ENCODE results near the gene KCTD15.

Gene KCTD15

DNA sequence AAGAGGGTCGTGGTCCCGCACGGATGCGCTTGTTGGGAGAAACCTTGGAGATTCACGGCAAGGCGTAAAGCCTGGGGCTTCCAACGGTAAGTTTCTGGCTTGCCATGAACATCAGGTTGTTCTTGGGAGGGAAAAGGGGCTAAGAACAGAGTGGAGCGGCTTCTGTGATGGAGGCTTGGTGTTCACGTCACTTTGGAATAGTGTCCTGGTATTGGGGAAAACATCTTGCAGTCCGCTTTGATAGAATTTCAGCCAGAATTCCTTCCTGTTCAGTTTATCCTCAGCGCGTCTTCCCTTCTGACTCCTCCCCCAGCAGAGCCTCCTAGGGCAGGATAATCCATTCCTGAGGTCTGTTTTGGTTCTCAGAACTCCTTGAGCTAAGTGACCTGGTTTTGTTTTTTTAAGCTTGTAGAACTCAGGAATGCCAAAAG lies 2.0 kb downstream of the KCTD15 start:
- DNase-seq = peak; percentile 75

DNA sequence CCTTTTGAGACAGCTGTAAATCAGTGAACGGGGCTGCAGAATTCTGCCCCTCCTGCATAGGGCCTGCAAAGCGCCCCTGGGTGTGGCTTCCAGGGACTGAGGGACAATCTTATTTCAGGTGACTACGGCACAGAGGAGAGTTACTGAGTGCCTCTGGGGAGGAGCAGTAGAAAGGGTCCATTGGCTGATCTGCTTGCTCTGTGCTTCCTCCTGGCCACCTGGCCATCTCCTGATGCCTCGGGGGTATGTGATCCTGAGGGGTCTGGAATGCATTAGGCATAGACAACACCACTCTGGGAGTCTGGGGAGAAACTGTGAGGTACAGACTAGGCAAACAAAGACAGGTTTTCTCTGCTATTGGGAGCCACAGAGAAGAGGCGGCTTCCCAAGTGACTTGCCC lies 2.8 kb downstream of the KCTD15 start:
- no peak for DNase-seq

DNA sequence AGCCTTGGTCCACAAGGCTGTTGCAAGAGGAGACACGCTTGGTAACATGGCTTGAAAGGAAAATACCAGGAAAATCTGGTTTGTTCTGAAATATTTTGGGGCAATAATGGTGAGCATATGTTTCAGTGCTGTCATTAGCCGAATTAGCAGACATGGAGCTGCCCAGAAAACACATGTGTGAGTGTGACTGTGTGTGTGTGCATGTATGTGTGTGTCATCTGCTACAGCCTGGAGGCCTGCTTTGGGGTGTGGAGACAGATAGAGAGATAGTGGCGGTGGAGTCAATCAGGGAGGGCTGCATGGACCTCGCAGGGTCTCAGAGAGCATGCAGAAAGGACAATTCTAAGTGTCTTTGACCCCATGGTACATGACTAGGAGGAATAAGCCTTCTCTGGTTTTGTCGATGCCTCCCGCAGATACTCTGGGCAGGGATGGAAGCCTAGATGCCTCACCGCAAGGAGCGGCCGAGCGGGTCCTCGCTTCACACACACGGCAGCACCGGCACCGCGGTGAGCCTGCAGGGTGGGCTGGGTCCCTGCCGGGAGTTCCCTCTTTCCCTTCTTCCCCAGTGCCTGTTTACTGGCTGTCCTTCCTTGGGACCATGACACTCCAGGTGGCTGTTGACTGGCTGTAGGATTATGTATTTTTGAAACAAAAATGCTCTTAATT lies 3.5 kb downstream of the KCTD15 start:
- peak; percentile 11 for DNase-seq

DNA sequence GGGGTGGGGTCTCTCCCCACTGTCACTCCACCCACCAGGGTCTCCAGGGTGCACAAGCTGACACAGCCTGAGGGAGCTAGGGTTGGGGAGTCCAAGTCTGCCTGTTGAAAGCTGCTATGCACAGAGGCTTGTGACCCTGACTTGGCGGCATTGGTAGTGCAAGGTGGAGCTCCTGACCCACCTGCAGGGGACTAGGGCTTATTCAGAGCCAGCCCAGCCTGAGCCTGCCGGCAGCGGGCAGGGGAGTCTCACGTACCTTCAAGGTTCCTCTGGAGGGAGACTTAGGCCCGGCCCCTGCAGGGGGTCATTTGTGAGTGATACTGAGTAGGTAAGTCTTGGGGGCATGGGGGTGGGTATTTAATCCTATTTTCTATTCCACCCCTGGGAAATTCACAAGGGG lies 4.7 kb downstream of the KCTD15 start:
- DNase-seq = no peak

DNA sequence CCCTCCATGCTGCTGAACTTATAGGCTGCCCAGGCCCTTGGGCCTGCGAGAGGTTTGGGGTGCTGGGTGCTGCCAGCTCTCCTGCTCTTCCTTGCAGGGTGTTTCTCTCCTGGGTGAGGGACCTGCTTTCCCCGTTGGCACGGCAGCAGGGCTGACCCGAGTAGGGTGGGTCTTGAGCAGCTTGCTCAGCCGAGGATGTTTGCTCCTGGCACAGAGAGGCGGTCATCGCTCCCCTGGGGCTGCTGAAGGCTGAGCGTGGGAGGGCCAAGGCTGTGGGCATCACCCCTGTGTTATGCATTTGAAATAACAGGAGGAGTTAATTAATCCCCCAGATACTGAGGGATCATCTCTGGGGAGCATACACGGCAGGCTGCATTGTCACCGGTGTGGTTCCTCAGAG lies 5.3 kb downstream of the KCTD15 start:
- DNase-seq = no peak

DNA sequence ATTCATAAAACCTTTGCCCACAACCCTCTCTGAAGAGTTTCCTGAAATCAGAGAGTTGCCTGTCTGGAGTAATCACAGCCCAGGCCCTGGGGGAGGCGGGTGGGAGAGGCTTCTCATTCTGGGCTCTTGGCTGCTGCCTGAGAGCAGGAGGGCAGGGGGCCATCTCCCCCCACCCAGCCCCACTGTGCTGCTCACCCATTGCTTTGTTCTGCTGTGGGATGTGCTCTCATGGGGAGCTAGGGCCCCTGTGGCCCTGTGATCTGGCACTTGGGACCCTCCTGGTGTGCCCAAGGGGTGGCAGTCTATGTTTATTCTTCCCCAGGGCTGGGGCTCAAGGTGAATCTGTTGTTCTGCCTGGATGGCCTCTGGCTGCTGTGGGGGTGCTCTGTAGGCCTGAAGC lies 6.1 kb downstream of the KCTD15 start:
- DNase-seq = no peak

DNA sequence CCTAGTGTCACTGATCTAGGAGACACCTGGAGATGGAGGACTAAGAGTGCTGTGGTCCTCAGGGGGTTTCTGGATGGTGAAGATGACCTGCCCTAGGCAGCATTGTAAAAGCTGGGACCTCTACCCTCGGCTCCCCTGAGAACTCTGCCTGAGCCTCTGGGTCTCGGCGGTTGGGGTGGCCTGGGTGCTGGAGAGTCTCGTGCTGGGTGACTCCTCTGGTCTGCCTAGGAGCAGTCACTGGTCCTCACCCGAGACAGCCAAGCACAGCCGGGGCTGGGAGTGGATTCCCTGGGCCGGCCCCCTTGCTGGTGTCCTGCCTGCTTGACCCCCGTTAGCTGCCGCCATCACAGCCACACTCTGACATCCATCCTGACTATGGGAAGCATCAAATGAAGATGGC lies 6.7 kb downstream of the KCTD15 start:
- no peak for DNase-seq

DNA sequence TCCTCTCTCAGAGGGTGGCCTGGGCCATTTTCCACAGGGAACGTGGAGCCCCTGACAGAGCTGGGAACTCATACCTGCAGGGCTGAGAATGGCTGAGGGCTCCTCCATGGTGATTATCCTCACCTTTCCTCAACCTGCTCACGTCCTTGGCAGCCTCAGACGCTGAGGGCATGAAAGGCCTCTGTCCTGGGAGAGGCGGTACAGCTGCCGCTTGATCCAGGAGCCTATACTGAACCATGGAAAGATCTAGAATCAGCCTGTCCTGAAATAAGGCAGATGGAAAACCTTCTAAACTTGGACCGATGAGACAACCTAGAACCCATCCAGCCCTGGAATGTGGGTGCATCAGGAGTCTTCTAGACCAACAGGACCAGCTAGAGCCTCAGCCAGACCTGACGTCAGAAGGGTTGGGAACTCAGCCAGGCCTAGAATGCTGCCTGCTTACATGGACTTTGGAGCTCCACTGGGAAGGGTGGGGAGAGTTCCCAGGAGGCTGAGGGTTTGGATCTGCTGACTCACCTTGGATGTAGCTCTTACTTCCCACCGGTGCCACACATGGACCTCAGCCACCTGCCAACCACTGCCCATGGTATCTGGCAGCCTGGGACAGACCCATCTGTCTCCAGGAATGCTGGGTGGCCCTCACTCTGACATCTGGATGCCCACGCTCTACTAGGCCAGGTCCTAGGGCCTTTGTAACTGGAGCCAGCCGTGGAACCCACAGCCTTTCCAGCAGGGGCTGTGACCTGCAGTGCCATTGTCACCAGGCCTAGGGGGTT lies 7.5 kb downstream of the KCTD15 start:
- DNase-seq = no peak

DNA sequence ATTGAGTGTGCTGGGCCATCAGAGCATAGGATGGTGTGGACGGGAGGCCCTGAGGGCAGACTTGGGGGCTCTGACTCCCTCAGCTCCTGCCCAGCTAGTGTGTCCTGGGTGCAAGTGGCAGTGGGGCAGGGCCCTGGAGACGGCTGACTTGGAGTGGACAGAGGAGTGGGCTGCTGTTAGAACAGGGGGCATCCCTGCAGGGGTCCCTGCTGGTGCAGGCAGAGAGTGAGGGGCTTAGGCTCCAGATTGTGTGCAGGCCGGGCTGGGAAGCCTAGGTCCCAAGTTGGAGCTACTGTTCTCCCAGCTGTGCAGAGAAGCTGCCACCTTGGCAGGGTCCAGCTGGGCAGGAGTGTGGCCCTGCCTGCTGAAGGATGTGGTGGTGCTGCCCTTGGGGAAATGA lies 8.6 kb downstream of the KCTD15 start:
- no peak for DNase-seq

DNA sequence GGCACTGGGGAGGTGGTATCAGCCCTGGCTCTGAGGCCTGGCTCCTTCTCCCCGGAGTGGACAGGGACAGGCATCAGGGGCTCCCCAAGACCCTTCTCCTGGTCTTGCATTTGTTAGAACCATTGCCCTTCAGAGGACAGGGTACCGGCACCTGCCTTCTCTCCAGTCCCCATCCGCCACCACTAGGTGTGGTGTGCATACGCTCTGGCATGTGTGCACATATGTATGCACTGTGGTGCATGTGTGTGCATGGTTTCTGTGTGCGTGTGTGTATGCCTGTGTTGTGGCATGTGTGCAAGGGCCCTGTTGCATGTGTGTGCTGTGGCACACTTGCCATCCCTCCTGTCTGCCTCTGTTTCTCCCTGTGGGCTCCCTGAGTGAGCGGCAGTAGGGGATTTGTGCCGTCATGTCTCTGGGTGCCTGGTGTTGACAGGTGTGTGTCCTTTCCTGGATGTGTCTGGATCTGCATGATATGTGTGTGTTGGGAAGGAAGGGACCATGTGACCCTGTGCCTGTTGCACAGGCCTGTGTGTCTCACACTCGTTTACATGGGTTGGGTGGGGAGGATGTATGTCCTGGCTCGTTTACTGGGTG lies 9.3 kb downstream of the KCTD15 start:
- DNase-seq = no peak

DNA sequence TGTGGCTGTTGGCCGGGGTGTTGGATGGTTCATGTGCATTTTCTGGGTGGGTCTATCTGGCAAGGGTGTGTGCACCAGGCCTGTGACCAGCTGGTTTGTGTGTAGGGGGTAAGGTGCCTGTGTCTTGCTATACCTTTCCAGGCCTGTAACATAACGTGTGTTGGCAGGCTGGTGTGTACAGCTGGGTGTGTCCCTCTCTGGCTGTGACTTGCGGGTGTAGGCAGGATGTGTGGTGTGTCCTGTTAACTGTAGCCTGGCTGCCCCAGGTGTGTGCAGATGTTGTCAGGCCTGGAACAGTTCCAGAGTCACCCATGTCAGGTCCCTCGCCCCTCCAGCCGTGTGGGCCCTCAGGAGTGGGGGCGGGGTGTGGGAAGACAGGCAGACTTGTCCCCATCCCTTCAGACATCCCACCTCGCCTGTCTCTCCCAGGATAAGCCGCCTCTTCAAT lies 9.8 kb downstream of the KCTD15 start:
- no peak for DNase-seq

DNA sequence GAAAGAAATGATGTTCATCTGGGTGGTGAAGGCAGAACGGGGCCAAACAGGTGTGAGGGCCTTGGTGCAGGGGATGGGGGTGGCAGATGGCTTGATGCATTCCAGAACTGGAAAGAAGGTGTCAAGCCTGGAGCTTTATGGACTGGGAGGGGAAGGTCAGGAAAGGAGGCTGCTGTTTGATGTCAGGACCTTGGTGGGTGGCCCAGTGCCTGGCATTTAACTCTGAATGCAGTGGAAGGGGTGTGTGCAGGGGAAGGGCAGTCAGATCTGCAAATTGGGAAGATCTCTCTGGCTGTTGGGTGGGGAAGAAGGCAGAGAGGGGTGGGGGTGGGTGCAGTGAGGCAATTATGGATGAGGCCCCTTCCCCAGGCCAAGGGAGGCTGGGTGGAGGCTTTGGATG lies 11.7 kb downstream of the KCTD15 start:
- DNase-seq = no peak

DNA sequence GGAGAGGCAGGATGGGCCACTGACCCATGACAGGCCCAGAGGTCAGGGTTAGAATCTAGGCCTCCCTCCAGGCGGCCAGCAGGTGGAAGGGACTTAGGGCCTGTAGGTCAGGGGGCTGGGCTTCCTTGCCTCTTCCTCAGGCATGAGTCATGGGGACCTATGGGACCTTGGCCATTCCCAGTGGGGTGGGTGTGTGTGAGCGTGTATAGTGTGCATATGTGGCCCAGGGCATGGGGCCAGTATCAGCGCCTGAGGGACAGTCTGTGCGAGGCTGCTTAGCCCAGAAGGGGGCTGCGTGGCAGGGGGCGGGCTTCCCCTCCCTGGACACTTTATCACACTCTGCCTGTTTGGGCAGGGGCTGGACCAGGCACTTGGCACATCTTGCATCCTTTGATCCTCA lies 13.3 kb downstream of the KCTD15 start:
- no peak for DNase-seq

DNA sequence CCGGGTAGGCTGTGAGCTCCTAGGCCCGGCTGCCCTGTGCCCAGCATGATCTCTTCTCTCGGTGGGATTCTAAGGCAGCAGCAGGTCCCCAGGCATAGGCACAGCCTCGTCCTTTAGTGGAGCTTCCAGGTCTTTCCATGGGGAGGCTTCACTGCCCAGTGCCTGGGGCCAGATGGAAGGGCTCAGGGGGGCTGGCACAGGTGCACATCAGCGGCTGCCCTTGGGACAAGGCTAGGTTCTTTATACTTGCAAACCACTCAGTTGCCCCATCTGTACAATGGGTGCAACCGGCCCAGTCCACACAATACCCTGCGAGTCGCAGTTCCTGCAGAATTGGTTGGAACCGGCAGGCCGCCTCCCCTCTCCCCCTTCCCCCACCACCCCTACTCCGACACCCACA lies 14.2 kb downstream of the KCTD15 start:
- DNase-seq = no peak

DNA sequence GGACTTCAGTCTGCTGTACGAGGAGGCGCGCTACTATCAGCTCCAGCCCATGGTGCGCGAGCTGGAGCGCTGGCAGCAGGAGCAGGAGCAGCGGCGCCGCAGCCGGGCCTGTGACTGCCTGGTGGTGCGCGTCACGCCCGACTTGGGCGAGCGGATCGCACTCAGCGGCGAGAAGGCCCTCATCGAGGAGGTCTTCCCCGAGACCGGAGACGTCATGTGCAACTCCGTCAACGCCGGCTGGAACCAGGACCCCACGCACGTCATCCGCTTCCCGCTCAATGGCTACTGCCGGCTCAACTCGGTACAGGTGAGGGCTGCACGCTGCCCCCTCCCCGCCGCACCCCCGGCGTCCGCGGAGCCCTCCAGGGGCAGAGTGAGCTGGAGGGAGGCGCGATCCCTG lies 14.6 kb downstream of the KCTD15 start:
- DNase-seq = no peak

DNA sequence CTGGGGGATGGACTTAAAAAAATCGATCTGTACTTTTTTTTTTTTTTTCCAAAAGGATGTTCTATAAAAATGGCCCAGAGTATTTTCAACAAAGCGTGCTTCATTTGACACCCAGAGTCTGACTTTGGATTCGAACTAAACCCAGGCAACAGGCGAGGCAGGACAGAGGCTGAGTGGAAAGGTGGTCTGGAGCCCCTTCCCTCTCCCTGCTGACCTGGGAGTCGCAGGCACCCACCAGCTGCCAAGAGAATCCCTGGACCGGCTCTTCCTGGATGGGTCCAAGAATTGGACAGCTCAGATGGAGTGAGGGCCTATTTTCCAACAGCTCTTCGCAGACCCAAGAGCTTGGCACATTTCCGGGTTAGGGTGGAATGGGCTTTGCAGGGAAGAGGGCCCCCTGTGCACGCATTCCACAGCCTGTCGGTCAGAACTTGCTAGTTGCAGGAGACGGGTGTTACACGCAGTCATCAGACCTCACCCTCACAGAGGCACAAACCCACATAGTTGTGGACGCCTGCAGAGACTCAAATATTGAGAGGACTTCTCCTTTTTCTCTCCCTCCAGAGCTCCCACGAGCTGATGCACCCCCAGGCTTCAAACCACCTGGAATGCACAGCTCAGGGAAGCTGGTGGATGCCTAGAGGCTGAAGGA lies 15.2 kb downstream of the KCTD15 start:
- DNase-seq = no peak

DNA sequence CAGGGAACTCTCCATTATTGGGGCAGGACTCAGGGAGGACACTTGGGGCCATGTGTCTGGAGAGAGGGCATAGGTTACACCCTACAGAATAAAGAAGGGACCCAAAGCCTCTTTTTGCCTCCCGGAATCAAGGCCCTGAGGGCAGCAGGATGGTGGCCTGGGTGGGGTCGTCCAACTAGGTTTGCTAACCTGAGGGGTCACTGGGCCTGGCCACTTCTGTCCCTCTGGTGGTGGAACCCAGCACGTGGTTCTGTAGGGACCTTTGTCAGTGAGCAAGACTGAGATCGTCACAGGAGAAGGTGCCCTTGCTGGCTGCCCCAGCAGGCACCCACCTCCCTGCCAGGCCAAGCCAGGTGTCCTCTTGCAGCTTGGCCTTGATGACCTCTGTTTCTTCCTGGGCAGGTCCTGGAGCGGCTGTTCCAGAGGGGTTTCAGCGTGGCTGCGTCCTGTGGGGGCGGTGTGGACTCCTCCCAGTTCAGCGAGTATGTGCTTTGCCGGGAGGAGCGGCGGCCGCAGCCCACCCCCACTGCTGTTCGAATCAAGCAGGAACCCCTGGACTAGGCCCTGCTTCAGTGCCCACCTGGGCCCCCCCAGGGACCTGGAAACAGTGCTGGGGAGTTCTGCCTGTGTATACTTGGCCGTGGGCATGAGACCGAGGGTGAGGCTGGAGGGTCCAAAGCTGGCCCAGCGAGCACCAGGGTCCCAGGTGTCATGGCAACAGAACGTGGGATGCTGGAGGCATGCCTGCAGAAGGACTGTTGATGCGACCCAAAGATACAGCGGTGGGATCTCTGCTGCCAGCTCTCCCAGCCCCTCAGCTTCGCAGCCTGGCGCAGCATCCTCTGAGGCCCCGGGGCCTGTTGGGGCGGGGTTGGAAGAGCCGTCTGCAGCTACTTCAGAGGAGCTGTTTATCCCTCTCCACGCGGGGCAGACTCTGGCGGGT lies 16.0 kb downstream of the KCTD15 start:
- DNase-seq = no peak

DNA sequence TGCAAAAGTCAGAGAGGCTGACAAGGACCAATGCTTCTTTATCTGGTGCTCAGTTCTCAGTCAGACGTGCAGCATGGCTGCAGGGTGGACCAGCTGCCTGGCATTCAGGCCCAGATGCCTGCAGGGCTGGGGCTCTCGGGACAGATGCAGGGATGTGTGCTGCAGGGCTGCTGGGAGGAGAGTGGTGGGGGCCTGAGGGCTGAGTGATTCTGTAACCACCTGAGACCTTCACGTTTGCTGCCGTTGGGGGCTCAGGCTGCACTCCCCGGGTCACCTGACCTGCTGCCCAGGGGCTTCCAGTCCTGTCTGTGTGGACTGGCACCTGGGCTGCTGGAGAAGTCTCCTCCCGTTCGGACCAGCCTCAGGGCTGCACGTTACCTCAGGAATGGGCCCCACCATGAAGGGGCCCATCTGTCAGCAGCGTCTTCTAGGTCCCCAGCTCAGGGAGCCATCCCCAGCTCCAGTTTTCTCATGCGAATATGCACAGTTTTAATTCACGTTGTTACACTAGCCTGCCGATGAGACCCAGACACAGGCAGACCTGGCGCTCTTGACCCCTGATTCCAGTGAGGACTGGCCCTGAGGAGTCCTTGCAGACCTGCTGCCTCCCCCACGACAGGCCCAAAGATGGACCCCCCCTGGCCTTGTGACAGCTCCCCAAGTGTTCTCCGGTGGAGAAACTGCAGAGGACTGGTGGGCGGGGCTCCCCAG lies 16.9 kb downstream of the KCTD15 start:
- DNase-seq = peak; percentile 38

DNA sequence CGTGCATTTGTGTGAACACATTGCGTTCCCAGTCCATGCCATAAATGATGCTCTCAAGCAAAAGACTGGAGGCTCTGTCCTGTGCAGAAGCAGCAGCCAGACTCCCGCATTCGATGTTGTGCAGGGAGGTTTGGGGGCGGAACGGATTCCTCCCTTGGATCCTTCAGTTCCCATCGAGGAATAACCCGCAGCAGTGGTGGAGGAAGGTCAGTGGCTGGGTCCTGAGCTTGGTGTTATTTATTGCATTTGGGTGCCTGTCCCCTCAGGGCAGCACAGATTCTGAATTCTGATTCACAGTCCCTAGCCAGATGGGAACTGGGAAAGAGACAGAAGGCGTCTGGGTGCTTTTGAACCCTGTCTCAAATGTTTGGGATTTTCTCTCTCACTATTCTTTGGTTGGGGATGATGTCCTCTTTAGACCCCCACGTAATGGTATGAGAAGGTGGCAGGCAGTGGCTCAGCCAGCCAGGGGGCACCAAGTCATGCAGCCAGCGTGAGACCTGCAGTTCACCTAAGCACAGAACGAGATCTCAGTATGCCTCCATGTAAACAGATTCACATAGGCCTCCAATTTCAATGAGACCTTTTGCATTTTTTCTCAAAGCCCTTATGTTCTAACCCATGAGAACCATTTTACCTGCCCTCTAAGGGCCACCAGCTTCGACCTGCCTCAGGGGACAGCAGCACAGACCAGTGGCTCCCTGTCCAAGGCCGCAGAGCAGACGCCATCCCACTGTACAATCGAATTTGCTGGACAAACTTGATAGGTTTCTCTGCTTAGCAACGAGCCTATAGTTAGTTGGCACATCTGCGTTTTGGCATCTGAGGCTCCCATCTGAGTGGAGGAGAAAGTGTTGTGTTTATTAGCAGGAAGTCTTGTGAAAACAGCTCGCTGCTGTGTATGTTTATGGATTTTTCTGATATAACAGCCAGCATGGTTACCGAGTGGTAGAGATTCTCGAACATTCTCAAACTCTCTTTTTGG lies 17.8 kb downstream of the KCTD15 start:
- DNase-seq = no peak

Data from eye (tissue), 1 donor.